K562 (cell line): Measurements from ENCODE around the gene FIBP. TPM values are rescaled to one million over a fixed set of nuclear protein-coding genes. Genes with fewer than 3 reads are reported as not detected.

Experiments
- ARID1B ChIP-seq: fragments of 450-650 bp; IDR thresholded peaks from 2 replicates; pipeline ENCODE4 v1.6.1; 2016; ENCODE audit warnings: antibody characterized with exemption, mild to moderate bottlenecking, inconsistent platforms
- BACH1 ChIP-seq: fragments of 200-800 bp; sonication (Bioruptor generic); IDR thresholded peaks from 2 replicates; pipeline ENCODE4 v1.6.1; 2016; ENCODE audit warnings: missing genetic modification characterization, missing compliant biosample characterization
- GATA2 ChIP-seq: sonication (generic); formaldehyde crosslinking; IDR thresholded peaks from 2 replicates; pipeline ENCODE4 v1.4.0; 2020; ENCODE audit warnings: mild to moderate bottlenecking, missing genetic modification reagents
- HSF4 ChIP-seq: fragments of 250-450 bp; sonication (Bioruptor Pico); IDR thresholded peaks from 2 replicates; pipeline ENCODE4 v2.1.2; 2022; ENCODE audit warnings: mild to moderate bottlenecking, moderate library complexity, borderline replicate concordance
- IFI16 ChIP-seq: fragments of 250-450 bp; sonication (Bioruptor Pico); IDR thresholded peaks from 2 replicates; pipeline ENCODE4 v2.1.2; 2022; ENCODE audit warnings: mild to moderate bottlenecking, inconsistent platforms
- MCM5 ChIP-seq: fragments of 450-650 bp; IDR thresholded peaks from 2 replicates; pipeline ENCODE4 v1.6.1; 2016; ENCODE audit warnings: low read depth
- NCOA6 ChIP-seq: fragments of 450-650 bp; IDR thresholded peaks from 2 replicates; pipeline ENCODE4 v1.6.1; 2017; ENCODE audit warnings: mild to moderate bottlenecking
- NFYB ChIP-seq: IDR thresholded peaks from 2 replicates; pipeline ENCODE4 v1.6.1; 2011; ENCODE audit warnings: mild to moderate bottlenecking, moderate library complexity; ENCODE audit not compliant: insufficient read length; ENCODE audit errors: extremely low read depth
- PHF21A ChIP-seq: fragments of 450-650 bp; IDR thresholded peaks from 2 replicates; pipeline ENCODE4 v1.6.1; 2017; ENCODE audit warnings: low read depth, borderline replicate concordance
- PTBP1 ChIP-seq: fragments of 200-400 bp; formaldehyde crosslinking; IDR thresholded peaks from 2 replicates; pipeline ENCODE4 v1.6.1; 2017; ENCODE audit warnings: low read depth, low read length
- RNF2 ChIP-seq: sonication (generic); IDR thresholded peaks from 2 replicates; pipeline ENCODE4 v1.6.1; 2016
- SNRNP70 ChIP-seq: fragments of 200-400 bp; formaldehyde crosslinking; optimal IDR thresholded peaks from 2 replicates; pipeline ENCODE3; 2017; ENCODE audit warnings: low read depth, low read length
- TAF1 ChIP-seq: IDR thresholded peaks from 2 replicates; pipeline ENCODE4 v1.6.1; 2011; ENCODE audit warnings: mild to moderate bottlenecking, low read length, moderate library complexity; ENCODE audit not compliant: insufficient read depth, control insufficient read depth, severe bottlenecking; ENCODE audit errors: extremely low read depth
- TGIF2 ChIP-seq: sonication (generic); formaldehyde crosslinking; IDR thresholded peaks from 2 replicates; pipeline ENCODE4 v1.8.1; 2022; ENCODE audit warnings: mild to moderate bottlenecking, missing genetic modification reagents, moderate library complexity
- TRIM24 ChIP-seq, 2 experiments: fragments of 450-650 bp; IDR thresholded peaks; 2 replicates each; pipeline ENCODE4 v1.6.1; 2016
- ZBED1 ChIP-seq: IDR thresholded peaks from 2 replicates; pipeline ENCODE4 v1.6.1; 2014
- ZEB2 ChIP-seq: fragments of 450-650 bp; IDR thresholded peaks from 2 replicates; pipeline ENCODE4 v1.6.1; 2016
- ZNF124 ChIP-seq: sonication (generic); formaldehyde crosslinking; IDR thresholded peaks from 2 replicates; pipeline ENCODE4 v1.8.1; 2022; ENCODE audit warnings: missing genetic modification reagents
- ZNF165 ChIP-seq: fragments of 250-450 bp; sonication (Bioruptor Pico); IDR thresholded peaks from 2 replicates; pipeline ENCODE4 v1.4.0; 2020; ENCODE audit warnings: borderline replicate concordance
- ZNF23 ChIP-seq: fragments of 250-450 bp; sonication (Bioruptor Pico); IDR thresholded peaks from 2 replicates; pipeline ENCODE4 v1.4.0; 2020; ENCODE audit warnings: mild to moderate bottlenecking
- ZNF263 ChIP-seq: sonication (generic); formaldehyde crosslinking; IDR thresholded peaks from 2 replicates; pipeline ENCODE4 v1.8.0; 2022; ENCODE audit warnings: mild to moderate bottlenecking, missing genetic modification reagents, borderline replicate concordance
- polyA plus RNA-seq, 8 experiments: library from polyadenylated mRNA; depleted of rRNA in 4 of 8; stranded (reverse) in 5 of 8; unstranded in 3 of 8; fragments of >200 nt; fragmentation: Nextera tagmentation in 2 of 8; fragmentation: Illumina TruSeq in 1 of 8; extraction: Ambion mirVana in 2 of 8; extraction: Trizol in 1 of 8; gene quantifications; 2 replicates each; pipeline versions ENCODE4 v1.2.1 to v1.2.3, GENCODE V29; 2011 to 2014; ENCODE audit warnings: inconsistent platforms in 1 of 8, missing spikeins in 1 of 8
- total RNA-seq, 7 experiments: library from RNA; depleted of rRNA in 6 of 7; stranded (reverse); fragments of >200 nt in 6 of 7; fragmentation: Illumina TruSeq in 2 of 7; extraction: Trizol in 2 of 7; gene quantifications; 2 replicates each; pipeline versions ENCODE4 v1.2.1 to v1.2.3, GENCODE V29; 2011 to 2021; ENCODE audit warnings: low replicate concordance in 1 of 7
- TF ChIP-seq, protein P1 (sequence below), 2 experiments: IDR thresholded peaks; 2 replicates each; pipeline ENCODE4 v1.6.1; 2012; ENCODE audit warnings: improper control_type of control experiment in 2 of 2, low read depth in 2 of 2, low read length in 2 of 2, borderline replicate concordance in 1 of 2
- TF ChIP-seq, protein P2 (sequence below): IDR thresholded peaks from 2 replicates; pipeline ENCODE4 v1.6.1; 2016; ENCODE audit warnings: missing genetic modification characterization, missing compliant biosample characterization
- TF ChIP-seq, protein P3 (sequence below): fragments of 250-450 bp; sonication (Bioruptor Pico); IDR thresholded peaks from 2 replicates; pipeline ENCODE4 v1.8.0; 2021; ENCODE audit warnings: mild to moderate bottlenecking, moderate library complexity

FIBP gene
- total and polyA plus RNA-seq, 9 of the 15 experiments (the other 6 are each of a cell fraction or from before 2014, with no cell fraction given): 41.2 to 79.2 (median 48.6) TPM

DNA sequence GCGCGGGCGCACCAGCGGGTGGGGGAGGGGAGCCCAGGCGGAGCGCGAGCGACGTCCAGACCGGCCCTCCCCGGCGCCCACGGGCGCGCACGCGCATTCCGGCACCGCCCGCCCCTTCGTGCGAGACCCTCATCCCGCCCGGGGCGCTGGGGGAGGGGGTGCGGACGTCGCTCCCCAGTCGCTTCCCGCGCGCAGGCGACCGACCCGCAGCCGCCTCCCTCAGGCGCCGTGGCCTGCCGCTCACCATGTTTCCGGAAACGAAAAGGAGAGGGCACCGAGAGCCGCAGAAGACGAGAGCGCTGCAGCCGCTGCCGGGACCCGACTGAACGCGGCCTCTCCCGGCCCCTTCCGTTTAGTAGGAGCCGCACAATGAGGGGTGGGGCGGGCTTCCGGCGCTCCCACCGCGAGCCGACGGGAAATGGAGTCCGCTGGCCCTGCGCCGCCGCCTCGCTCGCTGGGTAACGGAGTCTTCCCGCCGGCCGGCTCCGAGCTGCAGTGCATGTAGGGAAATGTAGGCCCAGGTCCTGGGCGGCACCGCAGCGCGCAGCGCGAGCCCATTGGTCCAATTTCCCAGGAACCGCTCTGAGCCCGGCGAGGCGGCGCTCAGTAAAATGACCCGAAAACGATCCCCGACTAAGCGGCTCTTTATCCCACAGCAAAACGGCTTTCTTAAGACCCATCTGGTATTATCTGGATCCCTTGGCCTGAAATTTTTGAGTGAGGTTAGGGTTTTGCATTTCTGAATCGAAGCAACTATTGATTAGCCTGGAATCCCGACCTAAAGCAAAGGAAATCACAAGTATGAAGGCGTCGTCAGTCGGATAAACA is 30.2 kb downstream of the FIBP start, which contains the start of gene CFL1 (continued):
- TF ChIP-seq, protein P1, sequence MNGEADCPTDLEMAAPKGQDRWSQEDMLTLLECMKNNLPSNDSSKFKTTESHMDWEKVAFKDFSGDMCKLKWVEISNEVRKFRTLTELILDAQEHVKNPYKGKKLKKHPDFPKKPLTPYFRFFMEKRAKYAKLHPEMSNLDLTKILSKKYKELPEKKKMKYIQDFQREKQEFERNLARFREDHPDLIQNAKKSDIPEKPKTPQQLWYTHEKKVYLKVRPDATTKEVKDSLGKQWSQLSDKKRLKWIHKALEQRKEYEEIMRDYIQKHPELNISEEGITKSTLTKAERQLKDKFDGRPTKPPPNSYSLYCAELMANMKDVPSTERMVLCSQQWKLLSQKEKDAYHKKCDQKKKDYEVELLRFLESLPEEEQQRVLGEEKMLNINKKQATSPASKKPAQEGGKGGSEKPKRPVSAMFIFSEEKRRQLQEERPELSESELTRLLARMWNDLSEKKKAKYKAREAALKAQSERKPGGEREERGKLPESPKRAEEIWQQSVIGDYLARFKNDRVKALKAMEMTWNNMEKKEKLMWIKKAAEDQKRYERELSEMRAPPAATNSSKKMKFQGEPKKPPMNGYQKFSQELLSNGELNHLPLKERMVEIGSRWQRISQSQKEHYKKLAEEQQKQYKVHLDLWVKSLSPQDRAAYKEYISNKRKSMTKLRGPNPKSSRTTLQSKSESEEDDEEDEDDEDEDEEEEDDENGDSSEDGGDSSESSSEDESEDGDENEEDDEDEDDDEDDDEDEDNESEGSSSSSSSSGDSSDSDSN (IDR thresholded peaks at IDR 0.05; ENCODE audit: borderline replicate concordance in 1 of 2, low read depth in 2 of 2, low read length in 2 of 2): no peak
- peak; percentile 87 for TF ChIP-seq NFYB
- TF ChIP-seq SNRNP70: no peak
- TF ChIP-seq TGIF2: peak; percentile 88; the same call in 1 of the 2 replicates
- TF ChIP-seq ZBED1: no peak
- TF ChIP-seq ZEB2: no peak
- no peak for TF ChIP-seq PHF21A
- TF ChIP-seq, protein P2, sequence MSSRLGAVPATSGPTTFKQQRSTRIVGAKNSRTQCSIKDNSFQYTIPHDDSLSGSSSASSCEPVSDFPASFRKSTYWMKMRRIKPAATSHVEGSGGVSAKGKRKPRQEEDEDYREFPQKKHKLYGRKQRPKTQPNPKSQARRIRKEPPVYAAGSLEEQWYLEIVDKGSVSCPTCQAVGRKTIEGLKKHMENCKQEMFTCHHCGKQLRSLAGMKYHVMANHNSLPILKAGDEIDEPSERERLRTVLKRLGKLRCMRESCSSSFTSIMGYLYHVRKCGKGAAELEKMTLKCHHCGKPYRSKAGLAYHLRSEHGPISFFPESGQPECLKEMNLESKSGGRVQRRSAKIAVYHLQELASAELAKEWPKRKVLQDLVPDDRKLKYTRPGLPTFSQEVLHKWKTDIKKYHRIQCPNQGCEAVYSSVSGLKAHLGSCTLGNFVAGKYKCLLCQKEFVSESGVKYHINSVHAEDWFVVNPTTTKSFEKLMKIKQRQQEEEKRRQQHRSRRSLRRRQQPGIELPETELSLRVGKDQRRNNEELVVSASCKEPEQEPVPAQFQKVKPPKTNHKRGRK (tag): no peak
- TF ChIP-seq BACH1: no peak
- no peak for TF ChIP-seq IFI16
- no peak for TF ChIP-seq HSF4 (CRISPR knock-in tag)
- no peak for TF ChIP-seq ZNF23 (CRISPR knock-in tag)
- TF ChIP-seq, protein P3, sequence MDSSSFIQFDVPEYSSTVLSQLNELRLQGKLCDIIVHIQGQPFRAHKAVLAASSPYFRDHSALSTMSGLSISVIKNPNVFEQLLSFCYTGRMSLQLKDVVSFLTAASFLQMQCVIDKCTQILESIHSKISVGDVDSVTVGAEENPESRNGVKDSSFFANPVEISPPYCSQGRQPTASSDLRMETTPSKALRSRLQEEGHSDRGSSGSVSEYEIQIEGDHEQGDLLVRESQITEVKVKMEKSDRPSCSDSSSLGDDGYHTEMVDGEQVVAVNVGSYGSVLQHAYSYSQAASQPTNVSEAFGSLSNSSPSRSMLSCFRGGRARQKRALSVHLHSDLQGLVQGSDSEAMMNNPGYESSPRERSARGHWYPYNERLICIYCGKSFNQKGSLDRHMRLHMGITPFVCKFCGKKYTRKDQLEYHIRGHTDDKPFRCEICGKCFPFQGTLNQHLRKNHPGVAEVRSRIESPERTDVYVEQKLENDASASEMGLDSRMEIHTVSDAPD (CRISPR knock-in tag): no peak
- peak; percentile 30; the same call in 1 of the 2 replicates for TF ChIP-seq RNF2
- peak; percentile 95 for TF ChIP-seq TAF1
- no peak for TF ChIP-seq TRIM24 (IDR thresholded peaks at IDR 0.05)
- TF ChIP-seq ZNF165 (CRISPR knock-in tag): no peak
- no peak for TF ChIP-seq GATA2 (CRISPR knock-in tag)
- no peak for TF ChIP-seq ZNF124
- TF ChIP-seq ZNF263 (CRISPR knock-in tag): no peak
- TF ChIP-seq NCOA6: no peak
- no peak for TF ChIP-seq MCM5
- no peak for TF ChIP-seq ARID1B
- no peak for TF ChIP-seq PTBP1
